ENCODE results near the gene PHLDB1.

GRCh38 chr11:118633979-118634378, 26.6 kb downstream of the PHLDB1 start:
- TF ChIP-seq CTCF (IDR thresholded peaks at IDR 0.05) (no peak), EZH2 (IDR thresholded peaks at IDR 0.05) (no peak), EZH2phosphoT487 (IDR thresholded peaks at IDR 0.05) (no peak)

All from neural progenitor cell (in vitro differentiated cells).